Limb (tissue), 2 donors: ENCODE results near the gene RMND5A.

Experiments
- DNase-seq, 2 donors: peaks; one replicate each; pipeline ENCODE4 v3.0.0-alpha.2; 2016; ENCODE audit errors: extremely low spot score in 2 of 2

RMND5A gene

DNA sequence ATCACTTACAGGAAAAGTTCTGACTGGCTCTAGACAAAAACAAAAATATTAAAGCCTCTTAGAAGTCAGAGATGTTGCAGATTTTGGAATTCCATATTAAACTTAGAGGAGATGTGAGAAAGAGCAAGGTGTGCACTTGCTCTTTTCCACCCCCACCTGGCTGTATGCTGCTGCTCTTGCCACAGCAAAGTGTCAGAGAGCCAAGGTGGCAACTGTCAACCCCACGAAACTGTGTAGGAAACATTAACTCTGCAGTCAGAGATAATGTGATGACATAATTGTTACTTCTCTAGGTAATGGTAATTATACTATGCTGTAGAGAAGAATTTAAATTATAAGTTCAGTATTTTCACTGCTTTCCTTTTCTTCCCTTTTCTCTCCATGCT, 45.2 kb downstream of the RMND5A start:
- no peak for DNase-seq

GRCh38 chr2:86768189-86768949, 48.3 kb downstream of the RMND5A start:
- no peak for DNase-seq

GRCh38 chr2:86769838-86770237, 49.7 kb downstream of the RMND5A start:
- DNase-seq, result no peak

GRCh38 chr2:86770816-86771301, 50.8 kb downstream of the RMND5A start:
- DNase-seq, result no peak

DNA sequence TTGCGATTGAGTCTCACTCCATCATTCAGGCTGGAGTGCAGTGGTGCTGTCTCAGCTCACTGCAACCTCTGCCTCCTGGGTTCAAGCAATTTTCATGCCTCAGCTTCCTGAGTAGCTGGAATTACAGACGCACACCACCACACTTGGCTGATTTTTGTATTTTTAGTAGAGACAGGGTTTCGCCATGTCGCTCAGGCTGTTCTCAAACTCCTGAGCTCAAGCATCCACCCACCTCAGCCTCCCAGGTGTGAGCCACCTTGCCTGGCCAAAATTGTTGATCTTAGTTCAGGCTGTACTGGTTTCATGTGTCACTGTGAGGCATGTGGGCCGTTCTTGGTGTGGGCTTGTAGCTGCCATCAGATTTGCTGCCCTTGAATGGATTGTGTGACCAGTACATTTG, 52.5 kb downstream of the RMND5A start:
- no peak for DNase-seq

- no peak for DNase-seq
These were observed 54.8 kb downstream of the RMND5A start for GRCh38 chr2:86774862-86775261.

DNA sequence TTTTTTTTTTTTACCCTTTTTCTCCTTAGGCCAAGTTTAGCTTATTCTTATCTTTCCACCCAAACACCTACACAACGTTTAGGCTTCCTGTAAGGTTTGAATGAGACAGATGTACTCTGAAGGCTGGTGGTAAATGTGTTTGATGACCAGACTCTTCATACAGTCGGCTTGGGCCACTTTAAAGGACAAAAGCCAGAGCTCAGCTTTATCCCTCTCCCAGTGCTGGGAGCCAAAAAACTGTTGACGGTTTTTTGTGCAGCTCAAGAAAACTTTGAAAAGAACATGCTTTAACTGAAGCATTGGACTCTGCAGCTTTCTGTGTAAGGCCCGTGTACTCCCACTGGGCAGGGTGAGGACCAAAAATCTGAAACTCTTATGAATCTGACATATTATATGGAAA, 55.2 kb downstream of the RMND5A start:
- DNase-seq, result no peak

DNA sequence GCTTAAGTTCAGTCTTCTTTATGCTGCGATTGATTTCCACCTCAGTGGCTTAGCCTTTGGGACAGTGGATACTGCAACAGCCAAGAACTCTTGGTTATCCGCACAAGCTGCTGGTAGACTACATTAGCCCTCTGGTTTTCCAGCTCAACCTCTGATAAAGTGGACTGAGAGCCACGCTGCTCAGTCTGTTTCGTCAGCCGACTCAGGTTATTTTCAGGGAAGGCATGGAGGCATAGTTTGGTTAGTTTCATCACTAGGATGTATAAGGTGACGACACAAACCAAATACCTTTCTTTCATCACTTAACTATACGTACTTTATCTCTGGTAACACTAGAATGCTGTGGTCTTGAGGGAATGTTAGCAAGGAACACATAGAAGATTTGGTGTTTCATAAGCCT, 56.4 kb downstream of the RMND5A start:
- no peak for DNase-seq

GRCh38 chr2:86778957-86779356, 58.9 kb downstream of the RMND5A start:
- DNase-seq, result no peak

- DNase-seq, result no peak
These were observed 59.9 kb downstream of the RMND5A start for GRCh38 chr2:86779971-86780370.

GRCh38 chr2:86781363-86781762, 61.3 kb downstream of the RMND5A start:
- no peak for DNase-seq

GRCh38 chr2:86782748-86783147, 62.7 kb downstream of the RMND5A start:
- DNase-seq, result no peak

DNA sequence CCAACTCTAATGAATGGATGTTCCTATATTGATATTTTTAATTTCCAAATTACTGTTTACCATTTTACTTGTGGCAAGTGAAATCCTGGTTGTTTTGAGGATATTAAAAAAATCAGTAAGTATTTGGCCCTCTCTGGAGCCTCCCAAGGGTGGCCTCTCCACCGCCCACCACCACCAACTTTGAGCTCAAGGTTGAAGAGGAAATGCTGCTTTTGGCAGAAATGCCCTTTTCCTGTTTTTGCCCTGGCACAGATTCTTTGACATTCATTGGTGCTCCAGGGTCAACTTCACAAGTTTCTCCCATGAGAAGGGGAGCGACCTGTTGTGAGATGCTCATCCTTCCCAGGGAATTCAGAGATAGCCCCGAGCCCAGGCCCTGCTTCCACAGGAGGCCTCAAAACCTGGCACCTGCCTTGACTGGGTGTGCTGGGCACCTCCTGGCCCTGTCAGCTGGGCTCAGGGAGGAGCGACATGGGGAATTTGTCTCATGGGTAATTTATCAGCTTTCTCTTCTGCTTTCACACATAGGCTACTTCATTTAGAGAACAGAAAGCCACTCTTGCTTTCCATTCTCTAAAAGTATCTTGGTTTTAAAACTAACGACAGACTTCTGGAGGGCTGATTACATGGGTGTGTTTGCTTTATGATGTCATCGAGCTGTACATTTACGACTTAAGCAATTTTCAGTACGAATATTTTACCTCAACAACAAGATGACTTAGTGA, 63.7 kb downstream of the RMND5A start:
- no peak for DNase-seq

DNA sequence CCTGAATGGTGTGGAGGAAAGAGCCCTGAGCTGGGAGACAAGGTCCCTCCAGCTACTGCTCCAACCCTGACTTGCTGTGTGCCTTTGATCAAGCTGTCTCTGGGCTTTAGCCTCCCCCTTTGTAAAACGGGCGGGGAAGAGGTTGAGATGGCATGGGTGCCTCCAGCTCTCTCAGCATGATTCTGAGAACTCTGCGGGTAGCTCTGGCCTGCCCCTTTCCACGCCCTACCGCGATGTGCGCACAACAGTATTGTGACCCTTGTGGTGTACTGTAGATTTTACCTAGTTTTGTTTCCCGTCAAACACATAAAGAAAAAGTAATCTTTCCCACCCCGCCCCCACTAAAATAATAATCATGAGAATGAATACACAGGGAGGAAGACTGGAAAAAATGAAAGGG, 65.4 kb downstream of the RMND5A start:
- no peak for DNase-seq

- no peak for DNase-seq
These were observed 66.0 kb downstream of the RMND5A start for GRCh38 chr2:86786001-86786536.

DNA sequence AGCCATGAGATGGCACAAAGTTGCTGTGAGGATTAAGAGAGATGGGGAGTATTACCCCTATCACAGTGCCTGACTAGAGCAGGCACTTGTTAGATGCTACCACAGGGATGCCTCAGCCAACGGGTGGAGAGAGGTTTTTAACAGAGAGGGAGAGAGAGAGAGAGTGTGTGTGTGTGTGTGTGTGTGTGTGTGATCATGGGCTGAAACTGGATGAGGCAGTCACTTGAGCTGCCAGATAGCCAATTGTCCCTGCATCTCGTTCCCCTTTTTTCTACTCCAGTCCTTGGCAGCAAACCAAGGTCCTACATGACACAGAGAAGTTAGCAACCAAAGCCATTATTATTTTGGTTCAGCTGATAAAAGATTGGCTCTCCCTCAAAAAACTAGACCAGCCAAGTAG, 67.6 kb downstream of the RMND5A start:
- no peak for DNase-seq

GRCh38 chr2:86788165-86788564, 68.1 kb downstream of the RMND5A start:
- DNase-seq, result no peak

GRCh38 chr2:86788881-86789686, 69.0 kb downstream of the RMND5A start:
- peak in 1 of 2 donors; percentile 58 for DNase-seq

DNA sequence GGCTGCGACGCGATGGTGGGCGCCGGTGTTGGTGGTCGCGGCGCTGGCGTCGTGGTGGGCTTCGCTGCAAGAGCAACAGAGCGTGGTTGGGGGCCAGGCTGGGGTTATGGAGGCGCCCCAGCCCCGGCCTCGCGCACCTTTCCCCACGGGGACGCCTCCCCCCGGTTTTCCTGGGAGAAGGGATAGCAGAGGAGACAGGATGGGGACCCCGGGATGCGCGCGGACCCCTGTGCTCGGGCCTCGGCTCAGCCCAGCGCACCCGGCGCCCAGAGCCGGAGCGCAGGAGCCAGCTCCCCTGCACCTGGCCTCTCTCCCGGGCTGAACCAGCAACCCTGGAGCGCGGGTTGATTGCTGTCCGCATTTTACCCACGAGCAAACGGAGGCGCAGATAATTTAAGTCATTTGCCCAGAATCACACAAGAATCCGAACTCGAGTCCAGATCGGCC, 69.6 kb downstream of the RMND5A start:
- peak in 1 of 2 donors; percentile 38 for DNase-seq

- DNase-seq, result peak in 1 of 2 donors; percentile 41
These were observed 70.1 kb downstream of the RMND5A start for GRCh38 chr2:86790134-86790675.
